Peyer's patch (tissue), 4 donors: ENCODE data around the gene MIEF2. TPM values are rescaled to one million over a fixed set of nuclear protein-coding genes. Genes with fewer than 3 reads are reported as not detected.

Experiments
- DNase-seq, 3 donors: peaks; one replicate each; pipeline ENCODE4 v3.0.0-alpha.2; 2017 to 2019
- H3K27ac ChIP-seq, 4 donors: fragments of 200-600 bp; sonication (generic); one replicate each; pipeline ENCODE4 v1.5.1; 2016 to 2019
- H3K27me3 ChIP-seq, 2 donors: fragments of 200-600 bp; sonication (generic); one replicate each; pipeline ENCODE4 v1.5.1; 2019
- H3K36me3 ChIP-seq, 3 donors: fragments of 200-600 bp; sonication (generic); one replicate each; pipeline ENCODE4 v1.5.1; 2016 to 2019
- H3K4me1 ChIP-seq, 4 donors: fragments of 200-600 bp; sonication (generic); one replicate each; pipeline ENCODE4 v1.5.1; 2016 to 2019
- H3K4me3 ChIP-seq, 4 donors: fragments of 200-600 bp; sonication (generic); 1 replicate in 3 of 4; 2 replicates in 1 of 4; pipeline ENCODE4 v1.5.1; 2016 to 2019; ENCODE audit warnings: mild to moderate bottlenecking in 1 of 4
- H3K9me3 ChIP-seq, 4 donors: fragments of 200-600 bp; sonication (generic); one replicate each; pipeline ENCODE4 v1.5.1; 2016 to 2019; ENCODE audit warnings: mild to moderate bottlenecking in 1 of 4
- CTCF ChIP-seq, 6 experiments: fragments of 450-650 bp in 4 of 6; fragments of 200-600 bp in 2 of 6; sonication (generic) in 1 of 6; IDR thresholded peaks; one replicate each; pipeline ENCODE4 v1.5.1; 2017 to 2019; ENCODE audit warnings: antibody characterized with exemption in 6 of 6, mild to moderate bottlenecking in 3 of 6, moderate library complexity in 1 of 6
- POLR2A ChIP-seq, 2 donors: fragments of 450-650 bp; IDR thresholded peaks; one replicate each; pipeline ENCODE4 v1.5.1; 2017; ENCODE audit warnings: antibody characterized with exemption in 2 of 2, mild to moderate bottlenecking in 2 of 2, moderate library complexity in 2 of 2
- total RNA-seq, 4 donors: library from RNA; depleted of rRNA; stranded (reverse); fragments of >200 nt; gene quantifications; one replicate each; pipeline ENCODE4 v1.1.0, GENCODE V29; 2016

The MIEF2 gene
- total RNA-seq, 4 donors from 2014 or later, result 3.3 to 49.6 (median 22.9) TPM

GRCh38 chr17:18227635-18228034 lies 32.8 kb upstream of the MIEF2 start:
- Histone ChIP-seq H3K4me3 (no peak overlapping the region), H3K4me1 (peaks cover 3 to 18% (median 11%) of the 10 kb centered on the region in 4 donors), H3K27me3 (no peaks in the 10 kb centered on the region), H3K9me3 (no peaks in the 10 kb centered on the region), H3K36me3 (no peaks in the 10 kb centered on the region), H3K27ac (no peak overlapping the region)
- TF ChIP-seq CTCF (IDR thresholded peaks at IDR 0.05) (no peak), POLR2A (IDR thresholded peaks at IDR 0.05) (no peak)
- no peak for DNase-seq

GRCh38 chr17:18228176-18228682 lies 32.2 kb upstream of the MIEF2 start:
- Histone ChIP-seq H3K4me3 (no peak overlapping the region), H3K4me1 (peaks cover 3 to 18% (median 11%) of the 10 kb centered on the region in 4 donors), H3K27me3 (no peaks in the 10 kb centered on the region), H3K27ac (no peak overlapping the region), H3K9me3 (no peaks in the 10 kb centered on the region), H3K36me3 (no peaks in the 10 kb centered on the region)
- TF ChIP-seq POLR2A (IDR thresholded peaks at IDR 0.05) (no peak), CTCF (IDR thresholded peaks at IDR 0.05) (no peak)
- no peak for DNase-seq

- Histone ChIP-seq H3K27ac (no peak overlapping the region), H3K27me3 (no peaks in the 10 kb centered on the region), H3K36me3 (peaks cover 0 to 7% (median 0%) of the 10 kb centered on the region in 3 donors), H3K9me3 (no peaks in the 10 kb centered on the region), H3K4me3 (no peak overlapping the region), H3K4me1 (peaks cover 3 to 18% (median 11%) of the 10 kb centered on the region in 4 donors)
- no peak for DNase-seq
- TF ChIP-seq POLR2A (IDR thresholded peaks at IDR 0.05) (no peak), CTCF (IDR thresholded peaks at IDR 0.05) (no peak)
Measured at GRCh38 chr17:18229254-18229653, 31.2 kb upstream of the MIEF2 start.

GRCh38 chr17:18229771-18230170 lies 30.7 kb upstream of the MIEF2 start:
- peaks cover 3 to 18% (median 9%) of the 10 kb centered on the region in 4 donors for H3K4me1 ChIP-seq
- no peaks in the 10 kb centered on the region for H3K27me3 ChIP-seq
- no peak for DNase-seq
- no peak overlapping the region for H3K27ac ChIP-seq
- no peaks in the 10 kb centered on the region for H3K9me3 ChIP-seq
- H3K36me3 ChIP-seq, result peaks cover 0 to 12% (median 0%) of the 10 kb centered on the region in 3 donors
- no peak overlapping the region for H3K4me3 ChIP-seq
- TF ChIP-seq POLR2A (IDR thresholded peaks at IDR 0.05) (no peak), CTCF (IDR thresholded peaks at IDR 0.05) (no peak)

- H3K4me3 ChIP-seq, result no peak overlapping the region
- no peaks in the 10 kb centered on the region for H3K9me3 ChIP-seq
- no peaks in the 10 kb centered on the region for H3K27me3 ChIP-seq
- H3K4me1 ChIP-seq, result peaks cover 0 to 14% (median 8%) of the 10 kb centered on the region in 4 donors
- H3K36me3 ChIP-seq, result peaks cover 0 to 19% (median 0%) of the 10 kb centered on the region in 3 donors
- no peak for DNase-seq
- no peak overlapping the region for H3K27ac ChIP-seq
- TF ChIP-seq CTCF (IDR thresholded peaks at IDR 0.05) (no peak), POLR2A (IDR thresholded peaks at IDR 0.05) (no peak)
Measured at GRCh38 chr17:18230288-18231141, 29.9 kb upstream of the MIEF2 start.
